HUES64 (cell line): ENCODE data around the gene HOXC9.

ENCODE experiments used
- H3K27ac ChIP-seq: 2 replicates; pipeline ENCODE4 v1.7.0; 2013; ENCODE audit warnings: low read depth, low read length, inconsistent platforms
- H3K27me3 ChIP-seq: 2 replicates; pipeline ENCODE4 v1.6.1; 2013; ENCODE audit warnings: mild to moderate bottlenecking, low read length; ENCODE audit not compliant: insufficient read depth
- H3K36me3 ChIP-seq: 2 replicates; pipeline ENCODE4 v1.6.1; 2013; ENCODE audit warnings: mild to moderate bottlenecking, low read length; ENCODE audit not compliant: insufficient read depth
- H3K4me1 ChIP-seq: 2 replicates; pipeline ENCODE4 v1.6.1; 2013; ENCODE audit warnings: mild to moderate bottlenecking, low read length, moderate library complexity; ENCODE audit not compliant: insufficient read depth
- H3K4me3 ChIP-seq: 2 replicates; pipeline ENCODE4 v1.5.1; 2013; ENCODE audit warnings: mild to moderate bottlenecking, low read length, moderate library complexity
- H3K9ac ChIP-seq: 2 replicates; pipeline ENCODE4 v1.6.1; 2013; ENCODE audit warnings: mild to moderate bottlenecking, low read depth, low read length
- H3K9me3 ChIP-seq: 2 replicates; pipeline ENCODE4 v1.6.1; 2013; ENCODE audit warnings: low read depth, low read length; ENCODE audit not compliant: insufficient read depth
- WGBS: fragments of 150-250, 120-280 bp; methylation state at CpG from one replicate; pipeline ENCODE4 v1.1.7; 2013; ENCODE audit warnings: missing lambda C conversion rate; 5-methylcytosine and 5-hydroxymethylcytosine counted together

HOXC9 gene

GRCh38 chr12:54042970-54043853 is 43.3 kb downstream of the HOXC9 start:
- WGBS = 35% methylated on average over 6 of the region's 6 CpGs
- Histone ChIP-seq H3K36me3 (no peaks in the 10 kb centered on the region), H3K4me3 (no peak overlapping the region), H3K9me3 (no peaks in the 10 kb centered on the region), H3K4me1 (peaks cover 3% of the 10 kb centered on the region; the same call in 1 of the 2 replicates), H3K9ac (no peak overlapping the region), H3K27me3 (peaks cover 100% of the 10 kb centered on the region), H3K27ac (no peak overlapping the region)

- Histone ChIP-seq H3K27me3 (peaks cover 100% of the 10 kb centered on the region), H3K36me3 (no peaks in the 10 kb centered on the region), H3K9me3 (no peaks in the 10 kb centered on the region), H3K4me1 (peaks cover 3% of the 10 kb centered on the region; the same call in 1 of the 2 replicates), H3K4me3 (no peak overlapping the region), H3K9ac (no peak overlapping the region), H3K27ac (no peak overlapping the region)
- 36% methylated on average over 5 of the region's 5 CpGs for WGBS
Measured at GRCh38 chr12:54044425-54045103, 44.6 kb downstream of the HOXC9 start.

- H3K9me3 ChIP-seq = no peaks in the 10 kb centered on the region
- peaks cover 100% of the 10 kb centered on the region for H3K27me3 ChIP-seq
- peaks cover 7% of the 10 kb centered on the region; the same call in 1 of the 2 replicates for H3K4me1 ChIP-seq
- no peaks in the 10 kb centered on the region for H3K36me3 ChIP-seq
- no peak overlapping the region for H3K9ac ChIP-seq
- H3K4me3 ChIP-seq = no peak overlapping the region
- no peak overlapping the region for H3K27ac ChIP-seq
Measured at GRCh38 chr12:54045401-54045800, 45.4 kb downstream of the HOXC9 start.

- 30% methylated on average over 15 of the region's 16 CpGs for WGBS
- Histone ChIP-seq H3K36me3 (no peaks in the 10 kb centered on the region), H3K27me3 (peaks cover 100% of the 10 kb centered on the region), H3K27ac (no peak overlapping the region), H3K9me3 (no peaks in the 10 kb centered on the region), H3K4me1 (peaks cover 10% of the 10 kb centered on the region; the same call in 1 of the 2 replicates), H3K9ac (no peak overlapping the region), H3K4me3 (no peak overlapping the region)
Measured at GRCh38 chr12:54045868-54046521, 46.0 kb downstream of the HOXC9 start.

- Histone ChIP-seq H3K4me1 (peaks cover 10% of the 10 kb centered on the region; the same call in 1 of the 2 replicates), H3K27me3 (peaks cover 100% of the 10 kb centered on the region), H3K36me3 (no peaks in the 10 kb centered on the region), H3K27ac (no peak overlapping the region), H3K9me3 (no peaks in the 10 kb centered on the region), H3K4me3 (no peak overlapping the region), H3K9ac (no peak overlapping the region)
- WGBS = 7% methylated on average over 27 of the region's 27 CpGs
Measured at GRCh38 chr12:54046809-54047159, 46.8 kb downstream of the HOXC9 start.

- Histone ChIP-seq H3K9me3 (no peaks in the 10 kb centered on the region), H3K9ac (no peak overlapping the region), H3K36me3 (no peaks in the 10 kb centered on the region), H3K27ac (no peak overlapping the region), H3K4me3 (no peak overlapping the region), H3K4me1 (peaks cover 10% of the 10 kb centered on the region; the same call in 1 of the 2 replicates), H3K27me3 (peaks cover 100% of the 10 kb centered on the region)
- WGBS = 2% methylated on average over 61 of the region's 61 CpGs
Measured at GRCh38 chr12:54047160-54047963, 47.4 kb downstream of the HOXC9 start.

GRCh38 chr12:54047964-54048303 is 48.0 kb downstream of the HOXC9 start:
- Histone ChIP-seq H3K27ac (no peak overlapping the region), H3K4me1 (peaks cover 10% of the 10 kb centered on the region; the same call in 1 of the 2 replicates), H3K9ac (no peak overlapping the region), H3K4me3 (no peak overlapping the region), H3K27me3 (peaks cover 100% of the 10 kb centered on the region), H3K9me3 (no peaks in the 10 kb centered on the region), H3K36me3 (no peaks in the 10 kb centered on the region)
- WGBS = 7% methylated on average over 8 of the region's 8 CpGs

- no peak overlapping the region for H3K27ac ChIP-seq
- no peak overlapping the region for H3K4me3 ChIP-seq
- peaks cover 100% of the 10 kb centered on the region for H3K27me3 ChIP-seq
- no peak overlapping the region for H3K9ac ChIP-seq
- H3K4me1 ChIP-seq = peaks cover 10% of the 10 kb centered on the region; the same call in 1 of the 2 replicates
- no peaks in the 10 kb centered on the region for H3K36me3 ChIP-seq
- H3K9me3 ChIP-seq = no peaks in the 10 kb centered on the region
- WGBS = 15% methylated on average over 3 of the region's 3 CpGs
Measured at GRCh38 chr12:54048406-54049093, 48.6 kb downstream of the HOXC9 start.

- H3K4me1 ChIP-seq = peaks cover 10% of the 10 kb centered on the region; the same call in 1 of the 2 replicates
Measured at GRCh38 chr12:54049108-54049507, 49.1 kb downstream of the HOXC9 start.

GRCh38 chr12:54050482-54050810 is 50.5 kb downstream of the HOXC9 start:
- Histone ChIP-seq H3K27me3 (peaks cover 99% of the 10 kb centered on the region), H3K9me3 (no peaks in the 10 kb centered on the region), H3K27ac (no peak overlapping the region), H3K4me3 (no peak overlapping the region), H3K9ac (no peak overlapping the region), H3K4me1 (peaks cover 10% of the 10 kb centered on the region; the same call in 1 of the 2 replicates), H3K36me3 (no peaks in the 10 kb centered on the region)
- WGBS = 2% methylated on average over 2 of the region's 2 CpGs

More at GRCh38 chr12:54049108-54049507, 49.1 kb downstream of the HOXC9 start:
- Histone ChIP-seq H3K27me3 (peaks cover 100% of the 10 kb centered on the region), H3K9ac (no peak overlapping the region), H3K36me3 (no peaks in the 10 kb centered on the region), H3K4me3 (no peak overlapping the region), H3K9me3 (no peaks in the 10 kb centered on the region), H3K27ac (no peak overlapping the region)
- 19% methylated on average over 6 of the region's 6 CpGs for WGBS
